GM12875 (cell line): Measurements from ENCODE around the gene LAMB4.

Source experiments
- H3K4me3 ChIP-seq: one replicate; pipeline ENCODE4 v1.5.1; 2011; ENCODE audit warnings: low read depth, low read length, control low read depth
- CTCF ChIP-seq: IDR thresholded peaks from 2 replicates; pipeline ENCODE4 v1.5.1; 2011; ENCODE audit warnings: low read depth, mild to moderate bottlenecking, control low read depth, inconsistent platforms, low read length, moderate library complexity, borderline replicate concordance; ENCODE audit not compliant: insufficient read depth

LAMB4 gene

GRCh38 chr7:108091461-108091831 is 38.7 kb downstream of the LAMB4 start:
- no peak for TF ChIP-seq CTCF
- no peak overlapping the region for H3K4me3 ChIP-seq

GRCh38 chr7:108090791-108091460 is 39.2 kb downstream of the LAMB4 start:
- TF ChIP-seq CTCF = no peak
- H3K4me3 ChIP-seq = no peak overlapping the region

- H3K4me3 ChIP-seq = no peak overlapping the region
Measured at GRCh38 chr7:108089381-108089780, 40.8 kb downstream of the LAMB4 start.

GRCh38 chr7:108088729-108089128 is 41.4 kb downstream of the LAMB4 start:
- H3K4me3 ChIP-seq = no peak overlapping the region
- no peak for TF ChIP-seq CTCF

More at GRCh38 chr7:108089381-108089780, 40.8 kb downstream of the LAMB4 start:
- TF ChIP-seq CTCF = no peak

- H3K4me3 ChIP-seq = no peak overlapping the region
- TF ChIP-seq CTCF = no peak
Measured at GRCh38 chr7:108087778-108088177, 42.4 kb downstream of the LAMB4 start.

GRCh38 chr7:108086962-108087361 is 43.2 kb downstream of the LAMB4 start:
- TF ChIP-seq CTCF = no peak
- no peak overlapping the region for H3K4me3 ChIP-seq

- TF ChIP-seq CTCF = no peak
Measured at GRCh38 chr7:108086546-108086945, 43.6 kb downstream of the LAMB4 start.

More at GRCh38 chr7:108086546-108086945, 43.6 kb downstream of the LAMB4 start:
- no peak overlapping the region for H3K4me3 ChIP-seq
